Memory B cell (primary cell): ENCODE data around the gene TMEM151B.
"Not testable (repeated sequence)": the region's sequence is repeated elsewhere in the genome, so short reads cannot be mapped to it uniquely, and the experiment has no call there.

Source experiments
- ATAC-seq: fragments of 150-1000 bp; cut with Tn5 transposase; 2 replicates; pipeline ENCODE4 v1.10.0; 2021; ENCODE audit warnings: low read depth, mild to moderate bottlenecking, moderate library complexity
- DNase-seq, 2 donors: peaks; one replicate each; pipeline ENCODE4 v3.0.0; 2022; ENCODE audit warnings: low spot score in 2 of 2
- H3K27ac Mint-ChIP-seq: one replicate; pipeline ENCODE4 v1.8.0; 2022; ENCODE audit warnings: mild to moderate bottlenecking, moderate library complexity, mixed read lengths
- H3K27me3 Mint-ChIP-seq: one replicate; pipeline ENCODE4 v1.8.0; 2022; ENCODE audit warnings: mixed read lengths
- H3K36me3 Mint-ChIP-seq: one replicate; pipeline ENCODE4 v1.8.0; 2022; ENCODE audit warnings: mild to moderate bottlenecking, mixed read lengths
- H3K4me1 Mint-ChIP-seq: one replicate; pipeline ENCODE4 v1.8.0; 2022; ENCODE audit warnings: mixed read lengths
- H3K4me3 Mint-ChIP-seq: one replicate; pipeline ENCODE4 v1.8.0; 2022; ENCODE audit warnings: mild to moderate bottlenecking, moderate library complexity, mixed read lengths
- H3K9me3 Mint-ChIP-seq: one replicate; pipeline ENCODE4 v1.8.0; 2022; ENCODE audit warnings: mixed read lengths

TMEM151B gene

DNA sequence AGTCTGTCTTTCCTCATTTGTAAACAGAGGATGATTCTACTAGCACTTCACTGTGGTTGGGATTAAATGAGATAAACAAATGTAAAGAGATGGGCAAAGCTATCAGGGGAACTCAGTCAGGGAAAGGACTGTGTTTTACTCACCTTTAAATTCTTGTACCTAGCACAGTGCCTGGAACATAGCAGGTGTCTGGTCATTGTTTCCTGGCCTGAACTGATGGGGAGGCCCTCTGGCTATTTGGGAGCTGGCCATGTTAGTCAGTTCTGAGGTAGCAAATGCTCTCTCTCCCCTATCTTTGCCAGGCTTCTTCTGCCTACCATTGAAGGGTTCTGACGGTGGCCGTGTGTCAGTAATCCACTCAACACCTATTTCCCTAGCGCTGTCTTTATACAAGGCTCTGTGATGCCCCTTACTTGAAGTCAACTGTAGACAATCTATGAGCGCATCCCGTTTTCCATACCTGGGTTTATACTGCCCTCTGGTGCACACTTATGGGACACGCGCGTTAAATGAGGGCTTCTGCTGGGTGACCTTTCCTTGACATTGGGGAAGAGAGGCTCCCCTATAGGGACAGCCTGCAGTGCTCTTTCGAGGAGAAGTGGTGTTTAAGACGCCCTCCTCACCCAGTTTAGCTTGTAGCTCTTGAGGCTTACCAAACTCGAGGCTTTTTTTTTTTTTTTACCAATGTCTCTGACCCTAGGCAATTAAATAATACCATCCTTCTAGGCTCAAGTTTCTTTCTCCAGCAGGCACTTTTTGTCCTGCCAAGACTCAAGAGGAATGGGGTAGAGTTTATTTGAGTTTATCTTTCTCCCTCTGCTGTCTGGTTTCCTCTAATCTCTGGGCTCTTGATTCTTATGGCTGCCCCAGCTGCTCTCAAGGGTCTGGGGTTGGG lies 68.2 kb downstream of the TMEM151B start:
- H3K27me3 Mint-ChIP-seq, result peaks cover 14% of the 10 kb centered on the region
- H3K36me3 Mint-ChIP-seq, result no peaks in the 10 kb centered on the region
- no peak overlapping the region for H3K4me3 Mint-ChIP-seq
- no peaks in the 10 kb centered on the region for H3K9me3 Mint-ChIP-seq
- ATAC-seq, result peak; percentile 90
- DNase-seq, result peak; percentile 66 to 69
- H3K27ac Mint-ChIP-seq, result no peak overlapping the region
- no peaks in the 10 kb centered on the region for H3K4me1 Mint-ChIP-seq

GRCh38 chr6:44339301-44339700 lies 69.1 kb downstream of the TMEM151B start:
- H3K4me1 Mint-ChIP-seq, result no peaks in the 10 kb centered on the region
- H3K9me3 Mint-ChIP-seq, result no peaks in the 10 kb centered on the region
- no peak for ATAC-seq
- no peak for DNase-seq
- no peak overlapping the region for H3K27ac Mint-ChIP-seq
- H3K4me3 Mint-ChIP-seq, result no peak overlapping the region
- peaks cover 20% of the 10 kb centered on the region for H3K27me3 Mint-ChIP-seq
- H3K36me3 Mint-ChIP-seq, result no peaks in the 10 kb centered on the region

DNA sequence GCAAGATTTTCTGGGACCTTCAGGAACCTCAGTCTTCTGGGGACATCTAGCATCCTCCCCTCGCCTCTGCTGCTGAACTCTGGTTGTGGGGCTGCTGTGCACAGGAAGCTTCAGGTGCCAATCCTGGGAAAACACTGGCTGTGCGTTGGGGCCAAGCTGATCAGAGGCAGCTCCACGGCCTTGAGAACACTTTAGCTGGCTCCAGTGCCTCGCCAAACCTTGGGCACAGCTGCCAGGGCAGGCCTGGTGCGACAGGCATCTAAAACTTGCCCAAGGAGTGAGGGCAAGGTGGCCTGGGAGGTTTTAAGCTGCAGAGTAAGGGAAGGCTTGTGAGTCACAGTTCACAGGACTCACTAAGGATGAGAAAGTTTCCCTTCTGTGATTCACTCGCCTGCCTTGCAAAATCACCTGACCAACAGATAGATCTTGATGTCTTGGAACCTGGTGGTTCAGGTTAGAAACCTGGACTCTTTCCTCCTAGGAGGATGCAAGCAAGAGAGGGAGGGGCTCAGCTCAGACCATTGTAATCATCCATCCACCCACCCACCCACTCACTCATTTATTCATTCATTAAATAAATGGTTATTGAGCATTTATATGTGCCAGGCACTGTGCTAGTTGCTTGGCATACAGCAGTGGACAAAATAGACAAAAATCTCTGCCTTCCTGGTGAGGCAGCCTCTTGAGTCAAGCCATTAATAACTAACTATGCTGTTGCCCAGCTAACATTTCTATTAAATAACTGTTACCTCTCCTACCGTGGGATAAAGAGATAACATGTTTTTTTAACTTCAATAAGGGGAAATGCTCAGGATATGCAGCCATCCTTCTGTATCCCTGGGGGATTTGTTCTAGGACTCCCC lies 69.7 kb downstream of the TMEM151B start:
- H3K27ac Mint-ChIP-seq, result no peak overlapping the region
- ATAC-seq (no peak), DNase-seq (no peak)

DNA sequence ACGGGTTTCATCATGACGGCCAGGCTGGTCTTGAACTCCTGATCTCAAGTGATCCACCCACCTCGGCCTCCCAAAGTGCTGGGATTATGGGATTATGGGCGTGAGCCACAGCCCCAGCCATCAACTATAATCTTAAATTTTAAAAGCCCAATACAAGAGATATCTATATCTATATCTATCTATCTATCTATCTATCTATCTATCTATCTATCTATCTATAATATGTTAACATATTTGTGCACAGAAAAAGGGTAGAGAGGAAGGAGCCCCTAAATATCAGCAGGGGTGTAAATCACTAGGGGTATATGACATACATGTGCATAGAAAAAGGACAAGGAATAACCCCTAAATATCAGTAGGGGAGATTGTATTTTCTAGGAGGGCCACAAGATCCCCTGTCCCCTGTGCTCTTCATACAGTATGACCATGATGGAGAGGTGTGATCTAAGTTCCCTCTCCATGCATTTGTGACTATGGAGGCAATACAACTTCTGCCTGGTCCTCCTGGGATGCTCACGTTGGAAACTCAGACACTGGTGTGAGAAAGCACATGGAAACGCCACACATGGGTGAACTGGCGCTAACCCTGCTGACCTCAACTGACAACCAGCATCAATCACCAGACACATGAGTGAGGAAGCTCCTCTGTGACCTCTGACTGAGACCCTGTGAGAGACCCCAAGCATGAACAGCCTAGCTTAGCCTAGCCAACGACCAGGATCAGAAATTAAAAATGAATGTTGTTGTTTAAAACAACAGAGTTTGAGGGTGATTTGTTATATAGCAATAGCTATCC lies 71.0 kb downstream of the TMEM151B start:
- DNase-seq (no peak), ATAC-seq (no peak)
- no peaks in the 10 kb centered on the region for H3K4me1 Mint-ChIP-seq
- H3K27me3 Mint-ChIP-seq, result peaks cover 21% of the 10 kb centered on the region
- H3K9me3 Mint-ChIP-seq, result no peaks in the 10 kb centered on the region
- no peaks in the 10 kb centered on the region for H3K36me3 Mint-ChIP-seq
- H3K4me3 Mint-ChIP-seq, result no peak overlapping the region
- H3K27ac Mint-ChIP-seq, result no peak overlapping the region

More for the DNA sequence above, 69.7 kb downstream of the TMEM151B start:
- Mint-ChIP-seq H3K4me1 (no peaks in the 10 kb centered on the region), H3K36me3 (no peaks in the 10 kb centered on the region), H3K27me3 (peaks cover 20% of the 10 kb centered on the region), H3K4me3 (no peak overlapping the region), H3K9me3 (no peaks in the 10 kb centered on the region)

- Mint-ChIP-seq H3K4me1 (no peaks in the 10 kb centered on the region), H3K27me3 (peaks cover 21% of the 10 kb centered on the region), H3K9me3 (no peaks in the 10 kb centered on the region), H3K4me3 (no peak overlapping the region), H3K27ac (no peak overlapping the region), H3K36me3 (no peaks in the 10 kb centered on the region)
- DNase-seq (no peak), ATAC-seq (no peak)
These were observed 71.8 kb downstream of the TMEM151B start for GRCh38 chr6:44342052-44342451.

GRCh38 chr6:44342489-44342888 lies 72.2 kb downstream of the TMEM151B start, which contains the start of gene SPATS1:
Gene SPATS1 (plus strand): TSS chr6:44342650. CDS start chr6:44343096, 446 bp downstream.
- ATAC-seq, result no peak
- no peak for DNase-seq
- no peak within 1 kb of the TSS for H3K4me3 Mint-ChIP-seq
- no peak within 1 kb of the TSS for H3K27ac Mint-ChIP-seq
- H3K27me3 Mint-ChIP-seq, result peaks cover 21% of the 10 kb centered on the region
- no peaks in the 10 kb centered on the region for H3K9me3 Mint-ChIP-seq
- no peaks in the 10 kb centered on the region for H3K36me3 Mint-ChIP-seq
- H3K4me1 Mint-ChIP-seq, result no peaks in the 10 kb centered on the region

DNA sequence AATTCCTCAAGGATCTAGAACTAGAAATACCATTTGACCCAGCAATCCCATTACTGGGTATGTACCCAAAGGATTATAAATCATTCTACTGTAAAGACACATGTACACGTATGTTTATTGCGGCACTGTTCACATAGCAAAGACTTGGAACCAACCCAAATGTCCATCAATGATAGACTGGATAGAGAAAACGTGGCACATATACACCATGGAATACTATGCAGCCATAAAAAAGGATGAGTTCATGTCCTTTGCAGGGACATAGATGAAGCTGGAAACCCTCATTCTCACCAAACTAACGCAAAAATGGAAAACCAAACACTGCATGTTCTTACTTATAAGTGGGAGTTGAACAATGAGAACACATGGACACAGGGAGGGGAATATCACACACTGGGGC lies 76.6 kb downstream of the TMEM151B start:
- not testable (repeated sequence) for H3K27ac Mint-ChIP-seq
- peaks cover 17% of the 10 kb centered on the region for H3K27me3 Mint-ChIP-seq

GRCh38 chr6:44349904-44350649 lies 79.8 kb downstream of the TMEM151B start:
- Mint-ChIP-seq H3K4me3 (no peak overlapping the region), H3K4me1 (no peaks in the 10 kb centered on the region), H3K9me3 (no peaks in the 10 kb centered on the region), H3K27ac (no peak overlapping the region), H3K27me3 (peaks cover 2% of the 10 kb centered on the region), H3K36me3 (no peaks in the 10 kb centered on the region)
- no peak for ATAC-seq
- no peak for DNase-seq

More for the DNA sequence above, 76.6 kb downstream of the TMEM151B start:
- H3K36me3 Mint-ChIP-seq, DNase-seq, H3K9me3 Mint-ChIP-seq, H3K4me1 Mint-ChIP-seq, ATAC-seq, H3K4me3 Mint-ChIP-seq: not testable (repeated sequence)

GRCh38 chr6:44350650-44350994 lies 80.4 kb downstream of the TMEM151B start:
- not testable (repeated sequence) for H3K4me3 Mint-ChIP-seq, H3K36me3 Mint-ChIP-seq, H3K27ac Mint-ChIP-seq, ATAC-seq, DNase-seq, H3K9me3 Mint-ChIP-seq, H3K27me3 Mint-ChIP-seq, H3K4me1 Mint-ChIP-seq

DNA sequence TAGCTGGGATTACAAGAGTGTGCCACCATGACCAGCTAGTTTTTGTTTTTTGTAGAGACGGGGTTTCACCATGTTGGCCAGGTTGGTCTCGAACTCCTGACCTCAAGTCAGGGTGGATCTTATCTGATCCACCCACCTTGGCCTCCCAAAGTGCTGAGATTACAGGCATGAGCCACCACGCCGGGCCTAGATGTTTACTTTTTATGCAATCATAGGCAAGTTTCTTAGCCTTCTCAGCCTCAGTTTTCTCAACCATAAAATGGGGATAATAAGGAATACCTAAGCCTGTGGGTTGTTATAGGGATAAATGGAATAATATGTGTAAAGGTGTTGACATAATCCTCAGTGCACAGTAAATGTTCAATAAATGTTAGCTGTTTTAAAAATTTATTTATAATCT lies 82.0 kb downstream of the TMEM151B start:
- Mint-ChIP-seq H3K27ac (no peak overlapping the region), H3K27me3 (peaks cover 6% of the 10 kb centered on the region), H3K9me3 (peaks cover 2% of the 10 kb centered on the region), H3K36me3 (no peaks in the 10 kb centered on the region), H3K4me3 (no peak overlapping the region), H3K4me1 (no peaks in the 10 kb centered on the region)
- DNase-seq (no peak), ATAC-seq (no peak)

DNA sequence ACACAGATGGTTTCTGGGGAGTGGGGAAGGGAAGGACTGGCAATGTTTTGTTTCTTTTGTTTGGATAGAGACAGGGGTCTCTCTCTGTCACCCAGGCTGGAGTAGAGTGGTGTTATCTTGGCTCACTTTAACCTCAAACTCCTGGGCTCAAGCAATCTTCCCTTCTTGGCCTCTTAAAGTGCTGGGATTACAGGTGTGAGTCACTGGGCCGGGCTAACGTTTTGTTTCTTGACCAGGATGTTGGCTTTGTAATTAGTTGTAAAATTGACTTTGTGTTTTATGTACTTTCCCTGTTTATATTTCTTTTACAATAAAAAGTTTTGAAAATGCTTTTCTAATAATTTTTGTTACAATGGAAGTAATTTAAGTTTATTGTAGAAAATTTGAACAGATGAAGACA lies 83.1 kb downstream of the TMEM151B start:
- Mint-ChIP-seq H3K36me3 (no peaks in the 10 kb centered on the region), H3K9me3 (peaks cover 2% of the 10 kb centered on the region), H3K27me3 (peaks cover 6% of the 10 kb centered on the region), H3K4me1 (no peaks in the 10 kb centered on the region), H3K27ac (no peak overlapping the region), H3K4me3 (no peak overlapping the region)
- DNase-seq (no peak), ATAC-seq (no peak)

GRCh38 chr6:44355640-44356039 lies 85.4 kb downstream of the TMEM151B start:
- H3K36me3 Mint-ChIP-seq, result no peaks in the 10 kb centered on the region
- no peak for ATAC-seq
- no peak overlapping the region for H3K4me3 Mint-ChIP-seq
- DNase-seq, result no peak
- H3K27me3 Mint-ChIP-seq, result peaks cover 6% of the 10 kb centered on the region
- no peak overlapping the region for H3K27ac Mint-ChIP-seq
- no peaks in the 10 kb centered on the region for H3K4me1 Mint-ChIP-seq
- peaks cover 2% of the 10 kb centered on the region for H3K9me3 Mint-ChIP-seq

GRCh38 chr6:44356487-44356886 lies 86.2 kb downstream of the TMEM151B start:
- Mint-ChIP-seq H3K27ac (no peak overlapping the region), H3K4me3 (no peak overlapping the region), H3K4me1 (no peaks in the 10 kb centered on the region), H3K9me3 (peaks cover 2% of the 10 kb centered on the region), H3K36me3 (no peaks in the 10 kb centered on the region), H3K27me3 (peaks cover 6% of the 10 kb centered on the region)
- DNase-seq (no peak), ATAC-seq (no peak)
